ENCODE data around the gene PYCARD.
A peak's percentile ranks its signal among the peaks of the same experiment; 100 is the strongest.
"Not testable (repeated sequence)": the region's sequence is repeated elsewhere in the genome, so short reads cannot be mapped to it uniquely, and the experiment has no call there.

Gene PYCARD

GRCh38 chr16:31202414-31203375 is at the start of gene PYCARD:
PYCARD (minus strand) TSS chr16:31202760; CDS start chr16:31202690, 70 bp downstream.
- peak in 5 of 56 donors; percentile 10 to 44 (median 23) for DNase-seq

- DNase-seq, result no peak
Measured at GRCh38 chr16:31251435-31251834, 48.9 kb upstream of the PYCARD start.

- DNase-seq, result no peak
Measured at GRCh38 chr16:31250782-31251384, 48.3 kb upstream of the PYCARD start.

GRCh38 chr16:31248344-31248743 is 45.8 kb upstream of the PYCARD start:
- no peak for DNase-seq

- DNase-seq, result no peak
Measured at GRCh38 chr16:31246296-31246695, 43.7 kb upstream of the PYCARD start.

GRCh38 chr16:31245598-31245997 is 43.0 kb upstream of the PYCARD start:
- not testable (repeated sequence) for DNase-seq

GRCh38 chr16:31243734-31244670 is 41.4 kb upstream of the PYCARD start:
- DNase-seq, result peak in 1 of 56 donors; percentile 3

GRCh38 chr16:31242206-31242605 is 39.6 kb upstream of the PYCARD start:
- DNase-seq, result no peak

GRCh38 chr16:31238041-31238440 is 35.5 kb upstream of the PYCARD start:
- DNase-seq, result no peak

- DNase-seq, result no peak
Measured at GRCh38 chr16:31229501-31229900, 26.9 kb upstream of the PYCARD start.

- DNase-seq, result no peak
Measured at GRCh38 chr16:31228206-31228605, 25.6 kb upstream of the PYCARD start.

GRCh38 chr16:31225193-31225592 is 22.6 kb upstream of the PYCARD start:
- DNase-seq, result no peak

- DNase-seq, result no peak
Measured at GRCh38 chr16:31224092-31224955, 21.8 kb upstream of the PYCARD start.

- DNase-seq, result no peak
Measured at GRCh38 chr16:31223044-31223443, 20.5 kb upstream of the PYCARD start.

GRCh38 chr16:31221357-31222160 is 19.0 kb upstream of the PYCARD start:
- DNase-seq, result no peak

GRCh38 chr16:31219154-31219741 is 16.7 kb upstream of the PYCARD start:
- no peak for DNase-seq

- no peak for DNase-seq
Measured at GRCh38 chr16:31217136-31217530, 14.6 kb upstream of the PYCARD start.

- DNase-seq, result no peak
Measured at GRCh38 chr16:31216422-31217135, 14.0 kb upstream of the PYCARD start, which contains the start of gene PYDC1. PYDC1 (minus strand) TSS chr16:31217135; CDS start chr16:31217028, 107 bp downstream.

Data from nucleus accumbens (tissue), 56 donors.